Smooth muscle cell (in vitro differentiated cells): ENCODE results near the gene PLIN5. TPM values are rescaled to one million over a fixed set of nuclear protein-coding genes. Genes with fewer than 3 reads are reported as not detected.

Experiments used
- DNase-seq: peaks from one replicate; lab custom pipeline; 2025; ENCODE audit not compliant: unreplicated experiment; lab: John Stamatoyannopoulos, UW
- H2AFZ ChIP-seq: fragments of 200-600 bp; sonication (generic); 2 replicates; pipeline ENCODE4 v1.6.0; 2016; ENCODE audit warnings: antibody characterized with exemption, low read depth, mild to moderate bottlenecking
- H3F3A ChIP-seq: fragments of 200-600 bp; sonication (generic); 2 replicates; pipeline ENCODE4 v1.6.0; 2017; ENCODE audit warnings: antibody characterized with exemption, low read depth
- H3K27ac ChIP-seq: fragments of 200-600 bp; sonication (generic); 2 replicates; pipeline ENCODE4 v1.5.1; 2016; ENCODE audit warnings: low read depth, mild to moderate bottlenecking
- H3K27me3 ChIP-seq: fragments of 200-600 bp; sonication (generic); 2 replicates; pipeline ENCODE4 v1.6.1; 2016; ENCODE audit warnings: low read depth, mild to moderate bottlenecking
- H3K36me3 ChIP-seq: fragments of 200-600 bp; sonication (generic); 2 replicates; pipeline ENCODE4 v1.5.1; 2016; ENCODE audit warnings: low read depth
- H3K4me1 ChIP-seq: fragments of 200-600 bp; sonication (generic); 2 replicates; pipeline ENCODE4 v1.5.1; 2016; ENCODE audit warnings: low read depth
- H3K4me2 ChIP-seq: fragments of 200-600 bp; sonication (generic); 2 replicates; pipeline ENCODE4 v1.6.0; 2016; ENCODE audit warnings: mild to moderate bottlenecking
- H3K4me3 ChIP-seq: fragments of 200-600 bp; sonication (generic); 2 replicates; pipeline ENCODE4 v1.5.1; 2016; ENCODE audit warnings: mild to moderate bottlenecking
- H3K79me2 ChIP-seq: fragments of 200-600 bp; sonication (generic); 2 replicates; pipeline ENCODE4 v1.6.0; 2016; ENCODE audit warnings: low read depth, mild to moderate bottlenecking
- H3K9ac ChIP-seq: fragments of 200-600 bp; sonication (generic); 2 replicates; pipeline ENCODE4 v1.6.0; 2016; ENCODE audit warnings: low read depth
- H3K9me3 ChIP-seq: fragments of 200-600 bp; sonication (generic); replicated peaks from 2 replicates; pipeline ENCODE4 v1.5.1; 2016; ENCODE audit warnings: low read depth
- H4K20me1 ChIP-seq: fragments of 200-600 bp; sonication (generic); 2 replicates; pipeline ENCODE4 v1.6.0; 2016; ENCODE audit warnings: low read depth
- WGBS: methylation state at CpG from one replicate; pipeline ENCODE4 v1.1.7; 2016; ENCODE audit warnings: low lambda C conversion rate; 5-methylcytosine and 5-hydroxymethylcytosine counted together
- polyA plus RNA-seq: library from polyadenylated mRNA; unstranded; fragments of >200 nt; fragmentation: Nextera tagmentation; extraction: Ambion mirVana; gene quantifications from 2 replicates; pipeline ENCODE4 v1.2.1, GENCODE V29; 2016
- total RNA-seq: library from RNA; depleted of rRNA; stranded (reverse); fragments of >200 nt; gene quantifications from 2 replicates; pipeline ENCODE4 v1.2.3, GENCODE V29; 2014
- TF ChIP-seq, protein P1 (sequence below): fragments of 200-600 bp; sonication (generic); IDR thresholded peaks from 2 replicates; pipeline ENCODE4 v1.5.1; 2017; ENCODE audit warnings: borderline replicate concordance, mild to moderate bottlenecking, antibody characterized with exemption; ENCODE audit not compliant: insufficient read depth, poor library complexity, severe bottlenecking

The PLIN5 gene
- total and polyA plus RNA-seq, 2 experiments from 2014 or later: not detected

GRCh38 chr19:4502282-4503131 lies 32.5 kb downstream of the PLIN5 start:
- Histone ChIP-seq H3K9me3 (no peaks in the 10 kb centered on the region), H3K79me2 (no peaks in the 10 kb centered on the region), H3K4me1 (no peaks in the 10 kb centered on the region), H4K20me1 (no peaks in the 10 kb centered on the region), H3K27me3 (no peaks in the 10 kb centered on the region), H3K4me2 (no peak overlapping the region), H3K27ac (no peak overlapping the region), H2AFZ (no peak overlapping the region), H3K4me3 (no peak overlapping the region), H3F3A (peaks cover 6% of the 10 kb centered on the region), H3K36me3 (no peaks in the 10 kb centered on the region), H3K9ac (no peak overlapping the region)
- 94% methylated on average over 37 of the region's 37 CpGs for WGBS
- DNase-seq: no peak
- TF ChIP-seq, protein P1, sequence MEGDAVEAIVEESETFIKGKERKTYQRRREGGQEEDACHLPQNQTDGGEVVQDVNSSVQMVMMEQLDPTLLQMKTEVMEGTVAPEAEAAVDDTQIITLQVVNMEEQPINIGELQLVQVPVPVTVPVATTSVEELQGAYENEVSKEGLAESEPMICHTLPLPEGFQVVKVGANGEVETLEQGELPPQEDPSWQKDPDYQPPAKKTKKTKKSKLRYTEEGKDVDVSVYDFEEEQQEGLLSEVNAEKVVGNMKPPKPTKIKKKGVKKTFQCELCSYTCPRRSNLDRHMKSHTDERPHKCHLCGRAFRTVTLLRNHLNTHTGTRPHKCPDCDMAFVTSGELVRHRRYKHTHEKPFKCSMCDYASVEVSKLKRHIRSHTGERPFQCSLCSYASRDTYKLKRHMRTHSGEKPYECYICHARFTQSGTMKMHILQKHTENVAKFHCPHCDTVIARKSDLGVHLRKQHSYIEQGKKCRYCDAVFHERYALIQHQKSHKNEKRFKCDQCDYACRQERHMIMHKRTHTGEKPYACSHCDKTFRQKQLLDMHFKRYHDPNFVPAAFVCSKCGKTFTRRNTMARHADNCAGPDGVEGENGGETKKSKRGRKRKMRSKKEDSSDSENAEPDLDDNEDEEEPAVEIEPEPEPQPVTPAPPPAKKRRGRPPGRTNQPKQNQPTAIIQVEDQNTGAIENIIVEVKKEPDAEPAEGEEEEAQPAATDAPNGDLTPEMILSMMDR: no peak

GRCh38 chr19:4501691-4502090 lies 33.3 kb downstream of the PLIN5 start:
- Histone ChIP-seq H3K36me3 (no peaks in the 10 kb centered on the region), H3K4me3 (no peak overlapping the region), H3K27ac (no peak overlapping the region), H3K27me3 (no peaks in the 10 kb centered on the region), H4K20me1 (no peaks in the 10 kb centered on the region), H3K9me3 (no peaks in the 10 kb centered on the region), H2AFZ (no peak overlapping the region), H3K4me2 (no peak overlapping the region), H3F3A (peaks cover 1% of the 10 kb centered on the region), H3K9ac (no peak overlapping the region), H3K4me1 (no peaks in the 10 kb centered on the region), H3K79me2 (no peaks in the 10 kb centered on the region)
- TF ChIP-seq, protein P1: no peak
- WGBS: 97% methylated on average over 25 of the region's 25 CpGs
- no peak for DNase-seq

GRCh38 chr19:4500841-4501591 lies 34.0 kb downstream of the PLIN5 start:
- TF ChIP-seq, protein P1: no peak
- Histone ChIP-seq H4K20me1 (no peaks in the 10 kb centered on the region), H3K27me3 (no peaks in the 10 kb centered on the region), H3K4me2 (no peak overlapping the region), H3K4me3 (no peak overlapping the region), H3K36me3 (no peaks in the 10 kb centered on the region), H3K9ac (no peak overlapping the region), H3K9me3 (no peaks in the 10 kb centered on the region), H3K4me1 (no peaks in the 10 kb centered on the region), H2AFZ (no peak overlapping the region), H3F3A (no peaks in the 10 kb centered on the region), H3K79me2 (no peaks in the 10 kb centered on the region), H3K27ac (no peak overlapping the region)
- no peak for DNase-seq
- over 99% methylated on average over 29 of the region's 29 CpGs for WGBS
